B cell (primary cell): ENCODE results near the gene ADGRD1.

Experiments
- EZH2 ChIP-seq: IDR thresholded peaks from 2 replicates; pipeline ENCODE4 v1.6.1; 2012; ENCODE audit warnings: borderline replicate concordance, low read depth, mild to moderate bottlenecking, moderate library complexity, low read length; ENCODE audit not compliant: insufficient read depth, poor library complexity, severe bottlenecking
- TF ChIP-seq, protein P1 (sequence below): fragments of 200-600 bp; IDR thresholded peaks from one replicate; pipeline ENCODE4 v1.8.0; 2022; ENCODE audit warnings: antibody characterized with exemption, mild to moderate bottlenecking

DNA sequence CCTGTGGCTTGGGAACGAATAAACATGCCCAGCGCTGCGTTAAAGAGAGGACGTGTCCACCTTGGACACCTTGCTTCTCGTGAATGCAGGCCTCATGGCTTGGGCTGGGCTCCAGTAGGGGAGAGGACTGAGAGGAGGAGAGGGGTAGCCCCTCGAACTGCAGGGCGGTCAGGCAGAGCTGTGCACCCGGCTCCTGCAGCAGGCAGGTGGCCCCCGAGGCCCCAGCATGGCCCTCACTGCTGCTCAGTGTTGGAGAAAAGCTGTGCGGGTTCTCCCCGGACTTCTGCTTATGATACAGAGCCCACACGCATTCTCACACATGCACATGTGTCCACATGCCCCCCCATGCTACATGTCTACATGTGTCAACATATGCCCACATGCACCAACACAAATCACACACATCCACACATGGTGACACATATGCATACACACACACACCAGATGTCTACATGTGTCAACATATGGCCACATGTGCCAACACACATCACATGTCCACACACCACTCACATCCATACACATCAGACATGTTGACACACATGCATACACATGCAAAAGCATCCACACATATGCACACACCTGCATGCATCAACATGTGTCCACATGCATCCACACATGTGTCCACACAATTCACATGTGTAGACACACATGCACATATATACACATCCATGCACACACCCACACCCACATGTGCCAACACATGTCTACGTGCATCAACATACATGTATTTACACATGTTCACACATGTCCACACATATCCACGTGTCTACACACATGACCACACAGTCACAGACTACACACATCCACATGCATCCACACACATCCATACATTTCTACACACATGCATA lies 3.0 kb downstream of the ADGRD1 start:
- TF ChIP-seq, protein P1, sequence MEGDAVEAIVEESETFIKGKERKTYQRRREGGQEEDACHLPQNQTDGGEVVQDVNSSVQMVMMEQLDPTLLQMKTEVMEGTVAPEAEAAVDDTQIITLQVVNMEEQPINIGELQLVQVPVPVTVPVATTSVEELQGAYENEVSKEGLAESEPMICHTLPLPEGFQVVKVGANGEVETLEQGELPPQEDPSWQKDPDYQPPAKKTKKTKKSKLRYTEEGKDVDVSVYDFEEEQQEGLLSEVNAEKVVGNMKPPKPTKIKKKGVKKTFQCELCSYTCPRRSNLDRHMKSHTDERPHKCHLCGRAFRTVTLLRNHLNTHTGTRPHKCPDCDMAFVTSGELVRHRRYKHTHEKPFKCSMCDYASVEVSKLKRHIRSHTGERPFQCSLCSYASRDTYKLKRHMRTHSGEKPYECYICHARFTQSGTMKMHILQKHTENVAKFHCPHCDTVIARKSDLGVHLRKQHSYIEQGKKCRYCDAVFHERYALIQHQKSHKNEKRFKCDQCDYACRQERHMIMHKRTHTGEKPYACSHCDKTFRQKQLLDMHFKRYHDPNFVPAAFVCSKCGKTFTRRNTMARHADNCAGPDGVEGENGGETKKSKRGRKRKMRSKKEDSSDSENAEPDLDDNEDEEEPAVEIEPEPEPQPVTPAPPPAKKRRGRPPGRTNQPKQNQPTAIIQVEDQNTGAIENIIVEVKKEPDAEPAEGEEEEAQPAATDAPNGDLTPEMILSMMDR: no peak
- TF ChIP-seq EZH2: no peak
